HG03095 (cell line): ENCODE measurements around the gene RMI2.
"Not testable (repeated sequence)": the region's sequence is repeated elsewhere in the genome, so short reads cannot be mapped to it uniquely, and the experiment has no call there.

Source experiments
- ATAC-seq: cut with Tn5 transposase; IDR thresholded peaks from one replicate; pipeline ENCODE4 v1.9.1; 2021; ENCODE audit warnings: moderate library complexity; ENCODE audit not compliant: unreplicated experiment

RMI2 gene

DNA sequence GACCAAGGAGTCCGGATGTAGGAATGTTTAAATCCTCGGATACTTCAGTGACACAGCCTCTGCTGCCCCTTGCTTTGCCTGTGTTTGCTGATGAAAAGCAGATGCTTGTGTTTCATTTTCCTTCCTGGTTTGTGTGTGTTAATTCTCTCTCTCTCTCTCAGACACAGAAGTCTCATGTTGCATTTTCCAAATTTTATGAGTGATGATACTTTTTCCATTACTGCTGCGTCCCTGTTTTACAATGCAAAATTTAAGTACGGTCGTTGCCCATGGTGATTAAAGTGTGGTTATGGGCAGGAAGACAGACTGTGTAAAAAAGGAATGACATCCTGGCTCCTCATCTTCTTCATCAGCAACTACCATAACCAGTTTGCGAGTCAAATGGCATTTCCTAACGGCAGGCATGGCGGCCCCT is 5.7 kb downstream of the RMI2 start:
- no peak for ATAC-seq

DNA sequence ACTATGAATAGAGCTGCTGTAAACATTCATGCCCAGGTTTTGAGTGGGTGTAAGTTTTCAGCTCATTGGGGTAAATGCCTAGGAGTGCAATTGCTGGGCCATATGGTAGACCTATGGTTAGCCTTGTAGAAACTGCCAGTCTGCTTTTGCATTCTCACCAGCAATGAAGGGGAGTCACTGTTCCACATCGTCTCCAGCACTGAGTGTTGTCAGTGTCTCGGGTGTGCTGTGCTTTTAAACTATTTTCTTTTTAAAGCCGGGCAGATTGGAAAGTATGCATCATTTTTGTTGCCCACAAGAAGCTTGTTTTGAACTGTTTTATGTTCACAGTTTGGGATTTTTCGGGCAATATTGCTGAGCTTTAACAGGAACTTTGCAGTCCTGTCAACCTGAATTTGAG is 7.9 kb downstream of the RMI2 start:
- no peak for ATAC-seq

DNA sequence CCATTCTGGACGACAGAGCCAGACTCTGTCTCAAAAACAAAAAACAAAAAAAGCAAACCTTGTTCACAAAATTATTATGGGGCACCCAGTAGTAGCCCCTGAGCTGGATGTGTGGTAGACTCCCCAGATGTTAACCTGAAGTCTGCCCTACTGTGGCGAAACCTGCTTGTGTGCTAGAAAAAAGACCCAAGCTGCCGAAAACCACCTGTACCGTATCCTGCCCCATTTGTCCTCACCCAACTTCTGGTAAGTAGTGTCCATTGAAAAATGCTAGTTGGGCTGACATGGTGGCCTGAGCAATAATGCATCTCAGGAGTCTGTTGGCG is 9.1 kb downstream of the RMI2 start:
- peak; percentile 25 for ATAC-seq

DNA sequence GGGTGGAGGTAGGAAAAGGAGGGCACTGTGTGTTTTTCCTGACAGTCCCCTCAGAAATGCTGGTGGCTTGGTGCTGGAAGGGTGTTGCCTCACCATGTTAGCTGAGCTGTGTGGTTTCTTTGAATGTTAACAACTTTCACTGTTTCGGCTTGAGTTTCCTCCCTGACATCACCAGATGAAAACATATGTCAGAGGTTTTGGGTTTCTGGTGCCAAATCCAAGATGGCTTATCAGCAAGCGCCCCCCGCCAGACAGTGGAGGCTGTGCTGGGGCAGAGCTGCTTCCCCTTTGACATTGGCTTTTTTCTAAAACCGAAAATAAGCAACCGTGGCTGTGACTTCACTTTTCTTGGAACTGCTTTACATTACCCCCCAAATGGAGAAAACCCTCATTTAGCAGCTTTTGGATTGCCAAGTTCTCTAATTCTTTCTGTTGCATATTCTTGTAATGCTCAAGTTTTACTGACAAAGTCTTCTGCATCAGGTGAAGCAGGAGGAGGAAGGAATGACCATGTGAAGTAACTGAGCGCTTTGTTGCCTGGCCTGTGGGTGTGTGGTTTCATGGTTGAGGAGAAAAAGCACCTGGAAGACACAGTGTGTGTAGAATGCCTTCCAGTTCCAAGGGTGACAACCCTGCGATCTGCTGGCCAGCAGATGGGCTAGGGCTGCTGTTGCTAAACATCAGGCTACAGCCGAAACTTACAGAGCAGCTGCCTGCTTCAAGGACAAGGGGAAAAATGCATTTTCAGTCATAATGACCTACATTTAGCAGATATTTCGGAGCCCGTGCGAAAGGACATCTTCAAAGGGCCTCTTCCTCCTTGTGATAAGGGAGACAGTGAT is 9.7 kb downstream of the RMI2 start:
- ATAC-seq: peak; percentile 51

DNA sequence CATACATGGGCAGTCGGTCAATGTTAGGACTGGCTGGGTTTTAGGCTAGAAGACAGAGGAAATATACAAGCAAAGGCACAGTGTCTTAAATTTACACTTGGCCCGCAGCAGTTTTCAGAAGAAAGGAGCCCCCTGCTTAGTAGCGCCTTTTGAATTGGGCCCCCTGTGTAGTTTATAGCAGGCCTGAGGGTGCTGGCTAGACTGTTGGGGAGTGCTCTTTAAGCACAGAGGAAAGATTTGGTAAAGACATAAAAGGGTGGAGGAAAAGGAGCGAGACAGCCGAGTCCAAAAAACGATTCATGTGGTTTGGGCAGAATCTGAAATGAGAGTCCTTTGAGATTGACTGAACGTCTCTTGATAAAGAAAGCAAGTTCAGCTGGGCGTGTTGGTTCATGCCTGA is 10.6 kb downstream of the RMI2 start:
- ATAC-seq: no peak

DNA sequence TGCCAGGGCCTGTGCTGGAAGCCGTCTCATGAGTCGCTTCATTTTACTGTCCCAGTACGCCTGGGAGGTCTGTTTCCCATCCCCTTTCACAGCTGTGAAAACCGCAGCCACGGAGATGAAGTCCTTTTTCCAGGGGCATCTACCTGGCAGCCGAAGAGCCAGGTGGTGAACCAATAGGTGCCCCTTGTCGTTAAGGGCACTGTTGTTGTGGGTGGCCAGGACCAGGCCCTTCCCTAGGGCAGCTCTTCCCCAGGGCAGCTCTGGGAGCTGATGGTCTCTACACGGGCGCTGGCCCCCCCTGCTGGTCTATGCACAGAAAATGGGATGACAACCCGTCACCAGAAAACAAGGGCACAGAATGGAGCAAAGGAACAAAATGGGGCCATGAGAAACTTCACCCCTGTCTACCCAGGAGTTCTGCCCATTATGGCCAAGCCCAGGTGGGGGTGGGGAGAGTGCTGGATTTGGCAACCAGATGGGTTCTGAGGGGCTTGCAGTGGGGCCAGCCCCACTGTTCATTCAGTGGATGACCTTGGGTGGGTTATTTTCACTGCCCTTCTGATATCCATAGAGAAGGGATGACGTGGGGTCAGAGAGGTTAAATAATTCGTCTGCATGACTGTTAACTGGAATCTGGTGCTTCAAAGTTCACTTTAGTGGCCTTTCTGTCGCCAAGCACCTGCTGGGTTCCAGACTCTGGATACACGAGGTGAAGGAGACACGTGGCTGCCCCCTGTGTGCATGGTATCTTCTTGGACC is 11.5 kb downstream of the RMI2 start:
- no peak for ATAC-seq

DNA sequence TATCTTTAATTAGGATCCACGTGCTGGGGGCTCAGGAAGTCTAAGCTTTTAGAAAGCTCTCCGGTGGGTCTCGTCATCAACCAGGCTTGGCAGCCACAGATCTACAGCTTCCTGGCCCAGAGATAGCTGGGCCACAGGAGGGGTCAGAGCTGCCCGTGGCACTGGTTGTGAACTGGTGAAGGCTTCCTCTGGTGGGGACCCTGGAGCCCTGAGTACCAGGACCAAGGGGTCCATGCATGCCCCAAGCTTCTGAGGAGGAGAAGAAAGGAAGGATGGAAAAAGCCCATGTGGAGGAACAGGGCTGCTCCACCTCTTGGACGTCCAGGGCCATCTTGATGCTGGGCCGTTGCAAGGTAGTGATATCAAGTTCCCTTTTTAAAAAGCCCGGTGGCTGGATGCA is 13.3 kb downstream of the RMI2 start:
- no peak for ATAC-seq

DNA sequence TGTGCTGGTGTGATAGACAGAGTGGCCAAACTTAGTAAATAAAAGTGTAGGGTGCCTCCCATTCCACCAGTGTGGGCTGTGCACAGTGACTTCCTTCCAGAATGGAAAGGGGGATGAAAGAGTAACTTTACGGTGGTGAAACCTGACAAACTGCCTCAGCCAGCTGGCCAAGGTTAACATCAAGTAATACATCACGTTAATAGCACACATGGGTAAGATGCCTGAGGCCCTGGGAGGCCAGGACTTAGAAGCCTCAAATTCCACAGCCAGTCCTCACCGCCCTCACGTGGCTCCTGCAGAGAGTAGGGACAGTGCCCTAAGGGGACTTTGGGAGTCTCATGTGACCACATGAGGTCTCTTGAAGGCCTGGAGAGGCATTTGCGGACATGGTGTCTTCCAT is 14.1 kb downstream of the RMI2 start:
- ATAC-seq: no peak

DNA sequence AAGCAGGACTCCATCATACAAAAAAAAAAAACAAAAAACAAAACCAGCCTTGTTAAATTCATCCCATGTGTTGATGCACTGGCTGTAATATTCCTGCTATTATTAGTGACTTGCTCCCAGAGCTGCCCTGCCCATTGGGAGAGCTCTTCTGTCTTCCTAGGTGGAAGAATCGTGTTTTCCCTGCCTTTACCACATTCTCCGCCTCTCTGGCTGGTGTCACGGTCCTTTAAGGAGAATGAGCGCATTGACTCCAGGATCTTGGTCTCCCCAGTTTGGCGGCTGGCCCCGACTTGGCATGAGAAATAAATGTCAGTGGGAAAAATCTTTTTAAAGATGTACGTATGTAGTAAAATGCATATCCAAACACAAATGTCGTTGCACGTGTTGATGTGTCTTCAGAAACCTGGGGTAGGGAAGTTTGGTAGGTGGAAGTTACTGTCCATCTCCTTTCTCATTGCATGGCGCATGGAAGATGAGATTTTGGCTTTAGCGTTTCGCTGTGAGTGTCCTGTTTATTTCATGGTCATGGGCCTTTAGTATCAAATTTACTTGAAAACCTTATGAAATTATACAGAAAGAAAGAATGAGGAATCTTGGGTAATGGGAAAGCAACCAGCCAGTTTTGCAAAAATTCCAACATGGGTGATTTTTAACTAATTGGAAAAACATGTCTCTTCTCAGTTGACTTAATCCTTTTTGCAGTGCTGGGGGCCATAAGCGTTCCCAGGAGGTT is 15.5 kb downstream of the RMI2 start:
- ATAC-seq: no peak

DNA sequence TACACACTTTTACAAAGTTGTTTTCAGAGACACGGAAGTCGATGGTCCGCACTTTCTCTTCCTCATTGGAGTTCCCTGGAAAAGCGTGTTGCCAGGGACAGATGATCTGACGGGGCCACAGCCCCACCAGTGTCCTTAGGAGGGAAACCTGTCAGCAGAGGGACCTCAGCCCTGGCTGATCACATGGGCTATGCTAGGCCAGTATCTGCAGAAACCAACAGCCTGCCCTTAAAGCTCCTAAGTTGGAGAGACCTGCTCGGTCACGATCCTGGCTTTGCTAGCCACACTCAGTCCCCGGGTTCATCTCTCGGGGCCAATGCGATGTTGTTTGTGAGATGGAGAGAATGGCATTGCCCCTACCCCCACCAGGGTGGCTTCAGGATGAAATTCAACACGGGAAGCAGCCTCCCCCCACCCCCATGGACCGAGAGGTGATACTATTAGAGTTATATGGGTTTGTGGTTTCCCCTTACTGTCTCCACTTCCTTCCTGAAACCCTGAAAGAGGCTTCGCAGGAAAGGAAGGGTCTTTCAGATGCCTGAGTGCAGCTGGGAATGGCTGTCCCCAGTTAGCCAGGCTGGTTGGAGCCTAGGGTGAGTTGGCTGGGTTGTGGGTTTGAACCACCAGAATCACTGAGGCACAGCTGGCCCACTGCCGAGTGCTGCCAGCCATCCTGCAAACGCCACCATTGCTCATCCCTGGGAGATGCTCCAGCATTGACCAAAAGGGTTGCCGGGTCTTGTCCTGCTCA is 16.6 kb downstream of the RMI2 start:
- peak; percentile 31 for ATAC-seq

DNA sequence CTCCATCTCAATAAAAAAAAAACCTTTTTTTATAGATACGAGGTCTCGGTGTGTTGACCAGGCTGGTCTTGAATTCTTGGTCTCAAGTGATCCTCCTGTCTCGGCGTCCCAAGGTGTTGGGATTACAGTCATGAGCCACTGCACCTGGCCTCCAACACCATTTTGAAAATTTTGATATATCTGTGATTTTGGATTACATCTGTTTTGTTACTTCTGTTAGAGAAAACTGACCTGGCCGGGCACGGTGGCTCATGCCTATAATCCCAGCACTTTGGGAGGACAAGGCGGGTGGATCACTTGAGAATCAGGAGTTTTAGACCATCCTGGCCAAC is 18.6 kb downstream of the RMI2 start:
- no peak for ATAC-seq

DNA sequence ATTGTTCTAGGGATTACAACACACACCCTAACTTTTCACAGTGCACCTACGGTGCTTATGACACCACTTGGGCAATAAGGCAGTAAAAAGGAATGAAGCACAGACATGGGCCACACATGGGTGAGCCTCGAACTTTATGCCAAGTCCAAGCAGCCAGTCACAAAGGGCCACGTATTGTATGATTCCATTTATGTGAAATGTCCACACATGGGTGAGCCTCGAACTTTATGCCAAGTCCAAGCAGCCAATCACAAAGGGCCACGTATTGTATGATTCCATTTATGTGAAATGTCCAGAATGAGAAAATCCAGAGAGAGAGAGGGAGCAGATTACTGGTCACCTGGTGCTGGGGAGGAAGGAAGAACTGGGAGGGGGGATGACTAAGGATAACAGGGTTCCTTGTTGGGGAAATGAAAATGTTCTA is 22.2 kb downstream of the RMI2 start:
- ATAC-seq: no peak

DNA sequence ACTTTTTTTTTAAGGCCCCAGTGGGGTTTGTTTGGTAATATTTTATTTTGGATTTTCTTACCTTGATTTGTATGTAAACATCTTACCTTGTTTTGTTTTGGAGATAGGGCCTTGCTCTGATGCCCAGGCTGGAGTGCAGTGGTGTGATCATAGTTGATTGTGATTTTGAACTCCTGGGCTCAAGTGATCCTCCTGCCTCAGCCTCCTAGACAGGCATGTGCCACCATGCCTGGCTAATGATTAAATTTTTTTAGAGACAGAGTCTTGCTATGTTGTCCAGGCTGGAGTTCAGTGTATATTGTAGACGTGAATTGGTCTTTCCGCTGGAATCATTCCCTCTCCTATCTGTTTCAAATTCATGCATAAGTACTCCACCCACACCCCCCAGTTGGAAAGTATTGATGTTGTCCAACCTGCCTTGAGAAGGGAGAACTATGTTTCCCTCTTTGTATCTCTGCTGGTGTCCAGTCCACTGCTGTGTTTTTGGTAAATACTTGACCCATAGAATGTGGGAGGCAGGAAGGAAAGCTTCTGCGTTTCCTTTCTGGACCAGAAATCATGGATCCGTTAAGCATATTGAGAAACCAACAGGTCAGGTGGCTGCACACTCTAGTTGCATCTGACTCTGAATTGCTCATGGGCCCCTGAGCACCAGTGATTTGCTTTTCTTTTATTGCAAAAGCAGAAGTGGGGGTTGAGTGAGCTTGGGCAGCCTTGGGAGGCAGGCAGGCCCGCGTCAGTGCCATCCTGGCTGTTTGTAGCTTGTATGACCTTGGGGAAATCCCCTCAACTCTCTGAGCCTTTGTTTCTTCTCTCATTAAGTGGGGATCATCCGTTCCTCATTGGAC is 25.0 kb downstream of the RMI2 start:
- ATAC-seq: no peak

DNA sequence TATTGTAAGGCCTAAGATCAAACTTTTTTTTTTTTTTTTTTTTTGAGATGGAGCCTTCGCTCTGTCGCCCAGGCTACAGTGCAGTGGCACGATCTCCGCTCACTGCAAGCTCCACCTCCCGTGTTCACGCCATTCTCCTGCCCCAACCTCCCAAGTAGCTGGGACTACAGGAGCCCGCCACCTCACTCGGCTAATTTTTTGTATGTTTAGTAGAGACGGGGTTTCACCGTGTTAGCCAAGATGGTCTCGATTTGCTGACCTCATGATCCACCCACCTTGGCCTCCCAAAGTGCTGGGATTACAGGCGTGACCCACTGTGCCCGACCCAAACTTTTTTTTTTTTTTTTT is 25.6 kb downstream of the RMI2 start:
- not testable (repeated sequence) for ATAC-seq

DNA sequence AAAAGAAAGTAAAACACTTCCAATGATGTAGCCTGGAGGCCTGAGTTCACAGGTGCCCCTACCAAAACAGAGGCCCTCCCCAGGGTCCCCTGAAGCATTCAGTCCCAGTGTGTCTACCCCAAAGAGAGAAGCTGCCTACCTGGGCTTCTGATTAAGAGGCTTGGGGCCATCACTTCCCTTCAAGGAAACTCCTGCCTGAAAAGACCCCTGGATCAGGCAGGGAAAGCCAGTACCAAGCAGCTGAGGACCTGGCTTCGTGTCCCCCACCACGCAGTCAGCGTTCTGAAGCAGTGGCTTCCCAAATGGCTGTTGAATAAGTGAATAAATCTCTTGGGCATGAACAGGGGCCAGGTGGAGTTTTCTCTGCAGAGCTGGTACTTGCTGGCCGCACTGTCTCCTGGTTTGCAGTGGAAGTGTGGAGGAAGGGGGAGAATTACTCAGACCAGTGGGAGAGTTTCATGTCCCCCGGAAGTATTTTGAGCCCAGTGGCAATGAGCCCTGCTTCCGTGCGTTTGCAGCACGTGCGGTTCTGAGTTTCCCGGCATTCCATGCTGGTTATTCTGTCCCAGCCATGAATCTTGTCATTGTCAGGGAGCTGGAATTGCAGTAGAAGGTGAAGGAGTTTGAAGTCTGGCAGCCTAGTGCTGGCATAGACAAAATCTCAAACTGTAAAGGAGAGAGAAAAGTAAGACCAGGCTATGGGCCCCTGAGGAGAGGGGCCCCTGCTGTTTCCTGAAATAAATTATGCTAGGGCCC is 27.0 kb downstream of the RMI2 start:
- ATAC-seq: no peak

DNA sequence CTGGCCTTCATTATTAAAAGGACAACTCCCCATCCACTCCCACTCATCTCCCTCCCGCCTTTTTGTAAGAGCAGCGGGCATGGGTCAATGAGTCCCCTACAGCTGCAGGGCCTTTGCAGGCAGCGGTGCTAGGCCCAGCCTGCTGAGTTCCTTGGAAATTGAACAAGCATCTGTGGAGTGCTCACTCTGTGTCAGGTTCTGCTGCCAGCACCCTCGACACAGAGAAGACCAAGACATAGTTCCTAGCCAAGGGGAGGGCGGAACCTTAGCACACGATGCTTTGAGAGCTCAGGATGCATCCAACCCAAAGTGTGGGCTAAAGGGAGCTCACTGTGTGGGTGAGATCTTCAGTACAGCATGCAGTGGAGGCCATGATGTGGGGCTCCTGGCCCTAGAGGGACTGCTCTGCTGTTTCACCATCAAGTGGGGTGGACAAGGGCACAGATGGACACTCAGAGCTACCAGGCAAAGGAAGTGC is 27.6 kb downstream of the RMI2 start:
- no peak for ATAC-seq

DNA sequence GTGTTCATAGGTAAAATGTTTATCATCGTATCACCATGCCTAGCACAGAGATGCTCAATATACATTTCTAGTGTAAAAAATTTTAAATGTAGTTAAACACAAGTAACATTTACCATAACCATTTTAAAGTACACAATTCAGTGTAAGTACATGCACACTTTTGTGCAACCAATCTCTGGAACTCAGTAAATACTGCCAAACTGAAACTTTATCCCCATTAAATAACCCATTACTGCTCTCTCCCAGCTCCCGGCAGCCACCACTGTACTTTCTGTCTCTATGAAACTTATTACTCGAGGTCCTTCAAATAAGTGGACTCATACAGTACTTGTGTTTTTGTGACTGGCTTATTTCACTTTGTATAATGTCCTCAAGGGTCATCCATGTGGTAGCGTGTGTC is 29.0 kb downstream of the RMI2 start:
- ATAC-seq: no peak

DNA sequence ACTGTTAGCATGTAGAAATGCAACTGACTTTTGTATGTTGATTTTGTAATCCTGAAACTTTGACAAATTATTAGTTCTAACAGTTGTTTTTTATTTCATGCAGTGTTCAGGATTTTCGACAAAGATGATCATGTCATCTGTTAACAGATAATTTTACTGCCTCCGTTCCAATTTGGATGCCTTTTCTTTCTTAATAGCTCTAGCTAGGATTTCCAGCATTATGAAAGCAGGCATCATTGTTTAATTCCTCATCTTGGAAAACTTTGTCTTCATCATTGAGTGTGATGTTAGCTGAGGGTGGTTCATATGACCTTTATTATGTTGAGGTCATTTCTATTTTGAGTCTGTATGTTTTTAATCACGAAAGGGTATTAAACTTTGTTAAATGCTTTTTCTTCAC is 31.9 kb downstream of the RMI2 start:
- ATAC-seq: no peak

DNA sequence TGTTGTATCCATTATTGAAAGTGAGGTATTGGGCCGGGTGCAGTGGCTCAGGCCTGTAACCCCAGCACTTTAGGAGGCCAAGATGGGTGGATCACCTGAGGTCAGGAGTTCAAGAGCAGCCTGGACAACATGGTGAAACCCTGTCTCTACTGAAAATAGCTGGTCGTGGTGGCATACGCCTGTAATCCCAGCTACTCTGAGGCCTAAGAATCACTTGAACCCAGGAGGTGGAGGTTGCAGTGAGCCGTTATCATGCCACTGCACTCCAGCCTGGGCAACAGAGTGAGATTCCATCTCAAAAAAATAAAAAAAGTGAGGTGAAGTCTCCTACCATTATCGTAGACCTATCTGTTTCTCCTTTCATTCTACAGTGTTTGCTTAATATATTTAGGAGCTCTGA is 33.7 kb downstream of the RMI2 start:
- not testable (repeated sequence) for ATAC-seq

DNA sequence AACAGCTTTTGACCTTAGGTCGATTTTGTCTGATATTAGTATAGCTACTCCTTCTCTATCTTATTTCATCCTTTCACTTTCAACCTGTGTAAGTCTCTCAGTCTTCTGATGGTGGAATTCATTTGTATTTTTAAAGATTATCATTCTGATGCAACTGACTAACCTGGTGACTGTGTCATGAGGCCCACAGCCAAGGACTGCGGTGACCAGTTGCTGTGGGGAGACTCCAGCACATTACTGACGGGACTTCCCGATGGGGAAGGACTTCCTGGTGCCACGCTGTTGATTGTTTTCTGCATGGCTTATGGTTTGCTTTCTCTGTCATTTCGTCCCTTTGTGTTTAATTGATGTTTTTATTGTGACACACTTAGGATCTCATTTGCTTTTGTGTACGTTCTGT is 34.2 kb downstream of the RMI2 start:
- no peak for ATAC-seq
